Measurements from ENCODE around the gene QKI. TPM values are rescaled to one million over a fixed set of nuclear protein-coding genes. Genes with fewer than 3 reads are reported as not detected.

QKI gene
- total RNA-seq, 1 donor from 2014 or later = 247 TPM

DNA sequence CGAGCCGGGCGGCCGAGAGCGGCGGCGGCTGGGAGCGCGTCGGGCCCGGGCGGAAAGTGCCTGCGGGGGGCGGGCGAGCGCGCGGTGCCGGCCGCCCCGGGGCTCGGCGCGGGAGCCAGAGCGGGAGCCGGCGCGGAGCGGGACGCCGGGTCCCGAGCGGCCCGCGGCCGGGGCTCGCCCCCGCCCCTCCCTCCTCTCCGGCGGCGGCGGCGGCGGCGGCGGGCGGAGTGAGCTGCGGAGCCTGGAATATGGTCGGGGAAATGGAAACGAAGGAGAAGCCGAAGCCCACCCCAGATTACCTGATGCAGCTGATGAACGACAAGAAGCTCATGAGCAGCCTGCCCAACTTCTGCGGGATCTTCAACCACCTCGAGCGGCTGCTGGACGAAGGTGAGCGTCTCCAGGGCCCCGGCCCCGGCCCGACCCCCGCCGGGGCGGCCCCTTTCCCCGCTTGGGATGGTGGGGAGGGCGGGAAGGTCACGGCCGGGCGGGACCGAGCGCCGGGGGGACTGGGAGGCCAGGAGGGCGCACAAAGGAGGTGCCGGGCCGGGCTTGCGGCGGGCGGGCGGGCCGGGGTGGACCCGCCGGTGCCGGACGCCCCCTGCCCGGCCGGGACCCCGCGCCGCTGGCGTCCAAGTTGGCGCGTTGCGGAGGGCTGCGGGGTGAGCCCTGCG, 565 bp downstream of the QKI start:
- intact Hi-C loops (cut with DNase I) = no loop called here
- TF ChIP-seq, protein P1, sequence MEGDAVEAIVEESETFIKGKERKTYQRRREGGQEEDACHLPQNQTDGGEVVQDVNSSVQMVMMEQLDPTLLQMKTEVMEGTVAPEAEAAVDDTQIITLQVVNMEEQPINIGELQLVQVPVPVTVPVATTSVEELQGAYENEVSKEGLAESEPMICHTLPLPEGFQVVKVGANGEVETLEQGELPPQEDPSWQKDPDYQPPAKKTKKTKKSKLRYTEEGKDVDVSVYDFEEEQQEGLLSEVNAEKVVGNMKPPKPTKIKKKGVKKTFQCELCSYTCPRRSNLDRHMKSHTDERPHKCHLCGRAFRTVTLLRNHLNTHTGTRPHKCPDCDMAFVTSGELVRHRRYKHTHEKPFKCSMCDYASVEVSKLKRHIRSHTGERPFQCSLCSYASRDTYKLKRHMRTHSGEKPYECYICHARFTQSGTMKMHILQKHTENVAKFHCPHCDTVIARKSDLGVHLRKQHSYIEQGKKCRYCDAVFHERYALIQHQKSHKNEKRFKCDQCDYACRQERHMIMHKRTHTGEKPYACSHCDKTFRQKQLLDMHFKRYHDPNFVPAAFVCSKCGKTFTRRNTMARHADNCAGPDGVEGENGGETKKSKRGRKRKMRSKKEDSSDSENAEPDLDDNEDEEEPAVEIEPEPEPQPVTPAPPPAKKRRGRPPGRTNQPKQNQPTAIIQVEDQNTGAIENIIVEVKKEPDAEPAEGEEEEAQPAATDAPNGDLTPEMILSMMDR (IDR thresholded peaks at IDR 0.05) = no peak
- no peaks in the 10 kb centered on the region for H3K36me3 ChIP-seq
- H3K27ac ChIP-seq = peak overlapping the region; percentile 98
- DNase-seq (peak; percentile 53), ATAC-seq (peak in 1 of 2 donors; percentile 2)
- H3K4me1 ChIP-seq = peaks cover 45% of the 10 kb centered on the region
- H3K4me3 ChIP-seq = peak overlapping the region; percentile 70
- no peaks in the 10 kb centered on the region for H3K9me3 ChIP-seq
- H3K27me3 ChIP-seq (ENCODE audit: low read depth) = no peaks in the 10 kb centered on the region

DNA sequence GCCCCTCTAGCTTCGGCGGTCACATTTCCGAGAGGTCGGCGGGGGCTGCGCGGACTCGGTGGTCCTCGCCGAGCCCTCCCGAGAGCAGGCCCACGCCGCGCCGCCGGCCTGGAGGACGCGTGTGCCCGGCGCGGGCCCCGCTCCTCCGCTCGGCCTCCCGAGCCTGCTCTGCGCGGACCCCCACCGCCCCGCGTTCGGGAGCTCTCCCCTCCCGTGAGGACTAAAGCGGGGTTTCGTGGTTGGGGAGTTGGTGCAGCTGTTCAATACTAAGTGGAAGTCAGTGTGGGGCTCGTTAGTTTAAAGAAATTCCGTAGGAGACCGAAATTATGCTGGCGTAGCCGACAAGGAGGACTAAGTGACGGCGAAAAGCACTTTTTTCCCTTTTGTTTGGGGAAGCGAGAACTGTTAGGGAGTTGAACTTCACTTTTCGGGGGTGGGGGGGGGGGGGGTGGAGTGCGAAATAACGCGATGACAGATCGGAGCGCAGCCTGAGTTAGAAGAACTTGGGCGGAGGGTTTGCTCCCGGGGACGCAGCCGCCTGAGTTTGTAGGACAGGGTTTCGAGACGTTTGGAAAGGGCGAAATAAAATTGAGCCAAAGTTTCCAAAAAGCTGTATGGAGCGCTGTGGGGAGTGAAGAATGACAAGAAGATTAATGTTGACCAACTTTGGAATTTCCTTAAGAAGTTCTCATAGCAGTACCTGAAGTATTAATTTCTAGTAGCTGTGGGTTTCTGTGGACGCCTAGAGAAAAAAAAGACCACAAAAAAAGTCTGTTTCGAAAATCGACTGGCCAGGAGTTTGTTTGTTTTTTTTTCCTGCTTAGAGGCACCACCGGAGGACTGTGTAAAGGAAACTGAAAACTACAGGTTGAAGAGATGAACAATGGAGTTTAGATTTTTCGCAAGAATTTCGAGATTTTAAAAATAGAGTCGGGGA, 1.4 kb downstream of the QKI start:
- ATAC-seq (peak in 1 of 2 donors; percentile 4), DNase-seq (peak; percentile 78)
- Histone ChIP-seq H3K9me3 (no peaks in the 10 kb centered on the region), H3K27ac (peak overlapping the region; percentile 98), H3K4me1 (peaks cover 53% of the 10 kb centered on the region), H3K36me3 (no peaks in the 10 kb centered on the region), H3K4me3 (peak overlapping the region; percentile 70), H3K27me3 (ENCODE audit: low read depth) (no peaks in the 10 kb centered on the region)
- TF ChIP-seq, protein P1 (IDR thresholded peaks at IDR 0.05) = no peak
- intact Hi-C loops (cut with DNase I) = no loop called here

DNA sequence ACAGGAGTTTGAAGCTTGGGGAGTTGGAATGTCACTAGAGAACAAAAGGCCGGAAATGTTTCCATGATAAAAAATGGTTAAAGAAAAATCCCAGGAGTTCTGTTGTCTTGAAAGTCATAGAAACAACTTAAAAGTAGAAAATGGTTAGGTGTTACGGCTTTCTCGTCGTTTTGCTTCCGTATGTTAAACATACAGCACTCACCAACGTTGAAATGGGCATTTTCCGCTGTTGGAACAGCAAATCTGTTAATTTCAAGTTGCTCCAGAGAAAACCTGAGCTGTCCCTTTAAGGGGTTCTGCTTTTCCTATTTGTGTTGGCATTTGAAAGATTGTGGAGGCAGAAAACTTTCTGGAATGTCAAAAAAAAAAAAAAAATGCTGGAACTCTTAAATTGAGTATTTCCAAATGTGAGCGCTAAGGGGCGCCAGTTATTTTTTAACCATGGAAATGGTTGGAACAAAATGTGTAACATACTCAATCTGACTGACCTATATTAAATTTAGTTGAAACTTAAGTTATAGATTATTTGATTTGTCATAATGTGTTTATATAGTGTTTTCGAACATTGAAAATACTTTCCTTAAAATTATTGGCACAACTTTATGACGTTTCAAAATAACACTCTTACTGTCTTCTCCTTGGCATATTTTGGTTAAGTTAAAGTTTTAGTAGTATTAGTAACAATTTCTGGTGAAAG, 2.2 kb downstream of the QKI start:
- intact Hi-C loops (cut with DNase I) = no loop called here
- ATAC-seq = peak in 1 of 2 donors; percentile 13

DNA sequence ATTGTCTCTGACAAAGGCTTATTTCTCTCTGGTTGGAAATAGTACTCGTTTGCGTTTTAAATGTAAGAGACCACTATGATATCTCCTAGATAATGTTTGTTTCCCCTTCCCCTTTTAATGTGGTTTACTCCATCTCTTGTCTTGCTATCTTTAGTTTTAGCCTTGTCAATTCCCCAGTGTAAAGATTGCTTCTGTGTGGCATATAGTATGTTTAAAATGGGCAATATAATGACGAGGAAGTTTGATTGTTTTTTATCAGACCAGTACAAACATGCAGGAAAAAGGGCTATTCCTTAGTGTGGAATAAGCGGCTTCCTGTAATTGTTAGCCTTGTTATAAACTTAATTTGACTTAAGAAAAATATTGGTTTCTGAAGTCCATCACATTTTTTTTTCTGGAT, 3.1 kb downstream of the QKI start:
- peak overlapping the region; percentile 98 for H3K27ac ChIP-seq

More for the DNA sequence above, 2.2 kb downstream of the QKI start:
- DNase-seq = no peak
- Histone ChIP-seq H3K4me3 (peak overlapping the region; percentile 70), H3K36me3 (no peaks in the 10 kb centered on the region), H3K27me3 (ENCODE audit: low read depth) (no peaks in the 10 kb centered on the region), H3K4me1 (peaks cover 53% of the 10 kb centered on the region), H3K27ac (peak overlapping the region; percentile 98), H3K9me3 (no peaks in the 10 kb centered on the region)
- TF ChIP-seq, protein P1 (IDR thresholded peaks at IDR 0.05) = peak; percentile 60

More for the DNA sequence above, 3.1 kb downstream of the QKI start:
- no peak for DNase-seq
- Histone ChIP-seq H3K27me3 (ENCODE audit: low read depth) (no peaks in the 10 kb centered on the region), H3K36me3 (no peaks in the 10 kb centered on the region), H3K9me3 (no peaks in the 10 kb centered on the region), H3K4me3 (peak overlapping the region; percentile 70), H3K4me1 (peaks cover 53% of the 10 kb centered on the region)
- ATAC-seq = no peak
- intact Hi-C loops (cut with DNase I) = no loop called here
- TF ChIP-seq, protein P1 (IDR thresholded peaks at IDR 0.05) = no peak
